IMR-90 (cell line): ENCODE data around the gene COX11. TPM values are rescaled to one million over a fixed set of nuclear protein-coding genes. Genes with fewer than 3 reads are reported as not detected.

Experiments used
- ATAC-seq: fragments of 200-7000 bp; cut with Tn5 transposase; 2 replicates; pipeline ENCODE4 v1.9.1; 2020; ENCODE audit warnings: low read depth, mild to moderate bottlenecking, moderate library complexity
- BruUV-seq: library from RNA; stranded (reverse); fragments of 400-500 nt; replicated peaks from 2 replicates; lab custom pipeline; 2021; lab: Mats Ljungman, UMichigan
- CTCF ChIA-PET: fragments of 300-600 bp; formaldehyde crosslinking; extraction: SDS; loops from one replicate; lab custom pipeline; 2021; ENCODE audit warnings: antibody characterized with exemption; lab: Yijun Ruan, JAX
- POLR2A ChIA-PET: fragments of 300-600 bp; sonication (Branson Sonifier 250); formaldehyde crosslinking; loops from one replicate; lab custom pipeline; 2022; ENCODE audit warnings: antibody characterized with exemption; ENCODE audit not compliant: unreplicated experiment; lab: Charles Lee
- DNase-seq: peaks from one replicate; pipeline ENCODE4 v3.0.0; 2013
- H2AFZ ChIP-seq: replicated peaks from 2 replicates; pipeline ENCODE3; 2013; ENCODE audit warnings: low read length, mild to moderate bottlenecking; ENCODE audit not compliant: poor library complexity
- H2AK5ac ChIP-seq: 2 replicates; pipeline ENCODE4 v1.6.1; 2013; ENCODE audit warnings: low read depth, low read length, inconsistent platforms
- H2AK9ac ChIP-seq: replicated peaks from 2 replicates; pipeline ENCODE3; 2013; ENCODE audit warnings: mild to moderate bottlenecking, low read depth, low read length, moderate library complexity; ENCODE audit not compliant: poor library complexity
- H2BK120ac ChIP-seq: 2 replicates; pipeline ENCODE4 v1.6.1; 2013; ENCODE audit warnings: low read depth, low read length, inconsistent platforms
- H2BK15ac ChIP-seq: 3 replicates; pipeline ENCODE4 v1.6.1; 2013; ENCODE audit warnings: low read depth, low read length, inconsistent platforms
- H2BK20ac ChIP-seq: 2 replicates; pipeline ENCODE4 v1.6.1; 2013; ENCODE audit warnings: low read depth, mild to moderate bottlenecking, inconsistent platforms, low read length, moderate library complexity
- H2BK5ac ChIP-seq: 2 replicates; pipeline ENCODE4 v1.6.1; 2013; ENCODE audit warnings: mild to moderate bottlenecking, low read depth, low read length, inconsistent platforms; ENCODE audit not compliant: poor library complexity, severe bottlenecking
- H3K14ac ChIP-seq: replicated peaks from 2 replicates; pipeline ENCODE4 v1.6.1; 2013; ENCODE audit warnings: low read depth, low read length, inconsistent platforms
- H3K18ac ChIP-seq: 2 replicates; pipeline ENCODE4 v1.6.1; 2013; ENCODE audit warnings: low read depth, low read length, control low read depth
- H3K23ac ChIP-seq: 2 replicates; pipeline ENCODE4 v1.6.1; 2013; ENCODE audit warnings: low read depth, low read length, inconsistent platforms
- H3K27ac ChIP-seq: 2 replicates; pipeline ENCODE4 v1.5.1; 2013; ENCODE audit warnings: mild to moderate bottlenecking, control low read depth, low read length; ENCODE audit not compliant: insufficient read depth
- H3K27me3 ChIP-seq: 2 replicates; pipeline ENCODE4 v1.6.1; 2013; ENCODE audit warnings: low read length; ENCODE audit not compliant: control insufficient read depth, insufficient read depth
- H3K36me3 ChIP-seq: 2 replicates; pipeline ENCODE4 v1.6.1; 2013; ENCODE audit warnings: low read length, mixed read lengths; ENCODE audit not compliant: control insufficient read depth, insufficient read depth
- H3K4ac ChIP-seq: 2 replicates; pipeline ENCODE4 v1.6.1; 2013; ENCODE audit warnings: low read depth, low read length, inconsistent platforms
- H3K4me1 ChIP-seq: 2 replicates; pipeline ENCODE4 v1.6.1; 2013; ENCODE audit warnings: low read length, mixed read lengths; ENCODE audit not compliant: control insufficient read depth, insufficient read depth
- H3K4me2 ChIP-seq: 2 replicates; pipeline ENCODE4 v1.6.1; 2013; ENCODE audit warnings: low read depth, mild to moderate bottlenecking, control low read depth, low read length, moderate library complexity
- H3K4me3 ChIP-seq: 2 replicates; pipeline ENCODE4 v1.5.1; 2013; ENCODE audit warnings: low read depth, mild to moderate bottlenecking, control low read depth, low read length, moderate library complexity; ENCODE audit not compliant: insufficient read depth
- H3K56ac ChIP-seq: 2 replicates; pipeline ENCODE4 v1.6.1; 2013; ENCODE audit warnings: low read length, inconsistent platforms; ENCODE audit not compliant: insufficient read depth; ENCODE audit errors: extremely low read depth
- H3K79me1 ChIP-seq, 2 experiments: 2 replicates each; pipeline ENCODE4 v1.6.1; 2013; ENCODE audit warnings: low read length in 2 of 2, inconsistent platforms in 1 of 2, low read depth in 1 of 2
- H3K9ac ChIP-seq: 2 replicates; pipeline ENCODE4 v1.6.1; 2013; ENCODE audit warnings: low read depth, low read length, control low read depth
- H3K9me1 ChIP-seq: 2 replicates; pipeline ENCODE4 v1.6.1; 2013; ENCODE audit warnings: low read length, inconsistent platforms; ENCODE audit not compliant: insufficient read depth
- H3K9me3 ChIP-seq: 2 replicates; pipeline ENCODE4 v1.6.1; 2013; ENCODE audit warnings: low read length; ENCODE audit not compliant: control insufficient read depth, insufficient read depth
- H4K20me1 ChIP-seq: 2 replicates; pipeline ENCODE4 v1.6.1; 2013; ENCODE audit warnings: low read length, inconsistent platforms; ENCODE audit not compliant: insufficient read depth
- H4K5ac ChIP-seq: 2 replicates; pipeline ENCODE4 v1.6.1; 2013; ENCODE audit warnings: mild to moderate bottlenecking, low read depth, low read length, control low read depth
- H4K8ac ChIP-seq, 2 experiments: 2 replicates each; pipeline ENCODE4 v1.6.1; 2013; ENCODE audit warnings: low read depth in 2 of 2, low read length in 2 of 2, control low read depth in 1 of 2, inconsistent platforms in 1 of 2
- H4K91ac ChIP-seq: 2 replicates; pipeline ENCODE4 v1.6.1; 2013; ENCODE audit warnings: low read depth, low read length, inconsistent platforms; ENCODE audit not compliant: insufficient read depth
- BHLHE40 ChIP-seq: fragments of 150-350 bp; IDR thresholded peaks from 2 replicates; pipeline ENCODE4 v1.6.1; 2016; ENCODE audit warnings: mild to moderate bottlenecking, low read depth, low read length
- CHD1 ChIP-seq: IDR thresholded peaks from 2 replicates; pipeline ENCODE4 v1.6.1; 2012; ENCODE audit warnings: low read depth, low read length, improper control_type of control experiment
- MAFK ChIP-seq: IDR thresholded peaks from 2 replicates; pipeline ENCODE4 v1.6.1; 2012; ENCODE audit warnings: low read depth, low read length, improper control_type of control experiment
- MAZ ChIP-seq: IDR thresholded peaks from 2 replicates; pipeline ENCODE4 v1.6.1; 2012; ENCODE audit warnings: low read depth, mild to moderate bottlenecking, low read length, improper control_type of control experiment, moderate library complexity, borderline replicate concordance
- NFE2L2 ChIP-seq: fragments of 150-350 bp; IDR thresholded peaks from 2 replicates; pipeline ENCODE4 v1.6.1; 2016; ENCODE audit warnings: low read depth, mild to moderate bottlenecking, low read length
- RCOR1 ChIP-seq: IDR thresholded peaks from 2 replicates; pipeline ENCODE4 v1.6.1; 2012; ENCODE audit warnings: mild to moderate bottlenecking, low read length, improper control_type of control experiment; ENCODE audit not compliant: insufficient replicate concordance
- WGBS, 2 experiments: methylation state at CpG; one replicate each; pipeline versions ENCODE4 v1.1.5 to v1.1.7; 2013; ENCODE audit warnings: missing lambda C conversion rate in 2 of 2; ENCODE audit not compliant: insufficient read length in 1 of 2; ENCODE audit errors: extremely low coverage in 2 of 2; 5-methylcytosine and 5-hydroxymethylcytosine counted together
- dilution Hi-C: fragments of 300-500 bp; cut with HindIII; formaldehyde crosslinking; loops from one replicate; pipeline ENCODE4 v1.14.3; 2018; ENCODE audit warnings: low sequenced_read_pairs; ENCODE audit not compliant: unreplicated experiment
- in situ Hi-C: fragments of 300-500 bp; cut with MboI; formaldehyde crosslinking; loops from 3 replicates; pipeline ENCODE4 v1.14.3; 2019; ENCODE audit warnings: low sequenced_read_pairs, inconsistent platforms, mixed read lengths
- intact Hi-C: fragments of 100-400 bp; cut with micrococcal nuclease; formaldehyde crosslinking; loops from 2 replicates; pipeline ENCODE4 v1.10.0; 2022
- polyA plus RNA-seq, 3 experiments: library from polyadenylated mRNA; depleted of rRNA; stranded (reverse); fragments of >200 nt; gene quantifications; 2 replicates each; pipeline ENCODE4 v1.2.3, GENCODE V29; 2012; ENCODE audit warnings: low replicate concordance in 1 of 3
- total RNA-seq: library from RNA; depleted of rRNA; stranded (reverse); fragments of >200 nt; gene quantifications from 2 replicates; pipeline ENCODE4 v1.2.3, GENCODE V29; 2012
- TF ChIP-seq, protein P1 (sequence below): conservative IDR thresholded peaks from 2 replicates; pipeline ENCODE4 v1.5.1; 2012; ENCODE audit warnings: mild to moderate bottlenecking, low read depth, low read length, improper control_type of control experiment
- TF ChIP-seq, protein P2 (sequence below): fragments of 150-350 bp; IDR thresholded peaks from 2 replicates; pipeline ENCODE4 v1.6.1; 2017; ENCODE audit warnings: mild to moderate bottlenecking, antibody characterized with exemption, low read length, low read depth

Gene COX11
- total and polyA plus RNA-seq, 2 of the 4 experiments (the other 2 are of a cell fraction): 23.6 to 29.4 TPM

DNA sequence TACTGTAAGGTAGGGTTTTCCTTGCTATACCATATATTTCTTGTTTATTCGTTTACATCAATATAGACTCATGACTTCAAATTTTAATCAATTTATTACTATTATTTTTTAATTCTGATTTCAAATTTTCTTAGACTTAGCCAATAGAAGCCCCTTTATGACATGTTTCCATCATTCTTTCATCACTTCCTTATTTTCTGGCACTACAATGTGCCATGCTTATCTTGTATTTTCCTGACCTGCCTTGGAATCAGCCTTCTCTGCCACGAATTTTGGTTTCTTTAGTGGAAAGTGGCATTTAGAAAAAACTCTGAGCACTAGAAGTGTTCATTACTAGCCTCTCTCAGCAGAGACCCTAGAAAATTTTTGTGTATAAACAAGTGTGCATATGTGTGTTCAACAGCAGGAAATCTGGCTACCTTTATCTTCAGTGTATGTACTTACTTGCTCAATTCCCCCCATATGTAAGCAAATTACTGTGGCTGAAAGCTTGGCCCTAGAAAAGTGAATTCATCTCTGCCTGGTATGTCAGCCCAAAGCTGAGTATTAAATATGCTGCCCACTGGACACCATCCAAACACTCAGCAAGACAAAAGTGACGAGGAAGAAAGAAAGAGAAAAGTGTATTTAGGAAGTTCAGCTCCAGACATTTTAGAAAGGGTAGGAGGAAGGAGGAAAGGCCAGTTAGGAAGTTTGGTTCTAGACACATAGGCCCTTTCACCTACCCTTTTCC is 4.1 kb upstream of the COX11 start:
- H2AK5ac ChIP-seq: no peak overlapping the region
- H3K9me1 ChIP-seq: no peaks in the 10 kb centered on the region; the same call in 1 of the 2 replicates
- no peak overlapping the region for H3K4me2 ChIP-seq
- no peak overlapping the region for H4K8ac ChIP-seq
- ATAC-seq: no peak
- TF ChIP-seq, protein P1, sequence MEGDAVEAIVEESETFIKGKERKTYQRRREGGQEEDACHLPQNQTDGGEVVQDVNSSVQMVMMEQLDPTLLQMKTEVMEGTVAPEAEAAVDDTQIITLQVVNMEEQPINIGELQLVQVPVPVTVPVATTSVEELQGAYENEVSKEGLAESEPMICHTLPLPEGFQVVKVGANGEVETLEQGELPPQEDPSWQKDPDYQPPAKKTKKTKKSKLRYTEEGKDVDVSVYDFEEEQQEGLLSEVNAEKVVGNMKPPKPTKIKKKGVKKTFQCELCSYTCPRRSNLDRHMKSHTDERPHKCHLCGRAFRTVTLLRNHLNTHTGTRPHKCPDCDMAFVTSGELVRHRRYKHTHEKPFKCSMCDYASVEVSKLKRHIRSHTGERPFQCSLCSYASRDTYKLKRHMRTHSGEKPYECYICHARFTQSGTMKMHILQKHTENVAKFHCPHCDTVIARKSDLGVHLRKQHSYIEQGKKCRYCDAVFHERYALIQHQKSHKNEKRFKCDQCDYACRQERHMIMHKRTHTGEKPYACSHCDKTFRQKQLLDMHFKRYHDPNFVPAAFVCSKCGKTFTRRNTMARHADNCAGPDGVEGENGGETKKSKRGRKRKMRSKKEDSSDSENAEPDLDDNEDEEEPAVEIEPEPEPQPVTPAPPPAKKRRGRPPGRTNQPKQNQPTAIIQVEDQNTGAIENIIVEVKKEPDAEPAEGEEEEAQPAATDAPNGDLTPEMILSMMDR: no peak
- no peak for TF ChIP-seq NFE2L2
- TF ChIP-seq MAZ: no peak
- TF ChIP-seq BHLHE40: no peak
- no peak for TF ChIP-seq MAFK
- no peak for TF ChIP-seq CHD1
- TF ChIP-seq, protein P2, sequence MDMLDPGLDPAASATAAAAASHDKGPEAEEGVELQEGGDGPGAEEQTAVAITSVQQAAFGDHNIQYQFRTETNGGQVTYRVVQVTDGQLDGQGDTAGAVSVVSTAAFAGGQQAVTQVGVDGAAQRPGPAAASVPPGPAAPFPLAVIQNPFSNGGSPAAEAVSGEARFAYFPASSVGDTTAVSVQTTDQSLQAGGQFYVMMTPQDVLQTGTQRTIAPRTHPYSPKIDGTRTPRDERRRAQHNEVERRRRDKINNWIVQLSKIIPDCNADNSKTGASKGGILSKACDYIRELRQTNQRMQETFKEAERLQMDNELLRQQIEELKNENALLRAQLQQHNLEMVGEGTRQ: no peak
- TF ChIP-seq RCOR1: no peak
- ChIA-PET POLR2A (no interaction called here), CTCF (interaction anchor here (1.2 kb wide), 1 partner anchor 21 kb away, joined by 5 read pairs; no protein-coding TSS in a partner anchor)
- no peak overlapping the region for H2BK20ac ChIP-seq
- no peaks in the 10 kb centered on the region for H3K27me3 ChIP-seq
- DNase-seq: no peak
- no peak overlapping the region for H3K9ac ChIP-seq
- H2BK5ac ChIP-seq: no peak overlapping the region
- H3K9me3 ChIP-seq: no peaks in the 10 kb centered on the region
- no peak overlapping the region for H3K56ac ChIP-seq
- no peak overlapping the region for H3K18ac ChIP-seq
- intact Hi-C loops (no loop called here), dilution Hi-C loops (no loop called here), in situ Hi-C loops (no loop called here)
- H2AK9ac ChIP-seq: no peak overlapping the region
- H2BK15ac ChIP-seq: no peak overlapping the region
- no peak overlapping the region for H2BK120ac ChIP-seq
- no peak overlapping the region for H3K23ac ChIP-seq
- no peak overlapping the region for H4K91ac ChIP-seq
- peaks cover 22 to 32% of the 10 kb centered on the region in 2 experiments for H3K79me1 ChIP-seq
- no peaks in the 10 kb centered on the region for H3K4me1 ChIP-seq
- H3K14ac ChIP-seq: no peak overlapping the region
- no peaks in the 10 kb centered on the region for H4K20me1 ChIP-seq
- H3K27ac ChIP-seq: no peak overlapping the region
- no peaks in the 10 kb centered on the region for H3K36me3 ChIP-seq
- no peak overlapping the region for H2AFZ ChIP-seq
- H3K4ac ChIP-seq: no peak overlapping the region
- no peak overlapping the region for H4K5ac ChIP-seq
- BruUV-seq: no TSS peak
- no CpG with 5 or more reads among the region's 3 CpGs for WGBS, 2 experiments
- H3K4me3 ChIP-seq: no peak overlapping the region
